SK-N-MC (cell line): ENCODE measurements around the gene FAT2.

Experiments used
- EZH2 ChIP-seq: fragments of 200-600 bp; sonication (generic); IDR thresholded peaks from one replicate; pipeline ENCODE4 v1.6.1; 2017; ENCODE audit warnings: antibody characterized with exemption
- POLR2AphosphoS5 ChIP-seq: IDR thresholded peaks from 2 replicates; pipeline ENCODE4 v1.6.1; 2012; ENCODE audit warnings: mild to moderate bottlenecking, low read depth, low read length, borderline replicate concordance

DNA sequence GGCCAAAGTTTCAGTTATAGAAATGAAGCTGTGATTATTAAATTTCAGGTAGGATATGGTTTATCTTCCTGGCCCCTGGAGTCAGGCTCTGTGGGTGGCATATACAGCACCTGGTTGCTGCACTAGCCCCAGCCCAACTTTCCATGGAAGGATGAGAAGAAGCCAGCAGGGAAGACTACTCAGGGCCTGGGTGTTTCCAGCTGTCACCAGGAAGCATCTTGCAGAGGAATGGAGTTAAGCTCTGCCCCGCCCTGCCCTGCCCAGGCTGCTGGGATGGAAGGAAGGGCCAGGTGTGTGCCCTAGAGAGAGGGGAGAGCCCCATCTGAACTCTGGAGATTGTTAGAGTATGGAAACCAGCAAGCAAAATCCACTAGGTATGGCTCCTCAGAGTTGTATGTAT is 42.8 kb upstream of the FAT2 start:
- TF ChIP-seq EZH2 (no peak), POLR2AphosphoS5 (no peak)
